HEK293 (cell line): ENCODE results near the gene HTR7.

ENCODE experiments used
- CTCF ChIA-PET: fragments of 350-600 bp; formaldehyde crosslinking; extraction: SDS; loops from one replicate; lab custom pipeline; 2021; ENCODE audit warnings: antibody characterized with exemption; lab: Yijun Ruan, JAX
- POLR2A ChIA-PET: fragments of 300-600 bp; formaldehyde crosslinking; extraction: SDS; loops from one replicate; lab custom pipeline; 2020; ENCODE audit warnings: antibody characterized with exemption, inconsistent platforms; lab: Yijun Ruan, JAX
- H3K27ac ChIP-seq: fragments of 200-500 bp; sonication (Bioruptor generic); 2 replicates; pipeline ENCODE4 v1.5.1; 2014; ENCODE audit warnings: low read depth, low read length, control low read depth, inconsistent platforms; ENCODE audit errors: extremely low read depth
- H3K36me3 ChIP-seq, 2 experiments: fragments of 200-500 bp in 1 of 2; sonication (Bioruptor generic) in 1 of 2; 1 replicate in 1 of 2; 2 replicates in 1 of 2; pipeline ENCODE4 v1.5.1; 2014 to 2017; ENCODE audit warnings: inconsistent platforms in 2 of 2, low read length in 2 of 2; ENCODE audit not compliant: control insufficient read depth in 2 of 2, insufficient read depth in 1 of 2
- H3K4me1 ChIP-seq: fragments of 200-500 bp; sonication (Bioruptor generic); 2 replicates; pipeline ENCODE4 v1.5.1; 2014; ENCODE audit warnings: mild to moderate bottlenecking, low read length, inconsistent platforms; ENCODE audit not compliant: control insufficient read depth, insufficient read depth
- H3K4me3 ChIP-seq: 2 replicates; pipeline ENCODE4 v1.5.1; 2011; ENCODE audit warnings: low read depth, mild to moderate bottlenecking, control low read depth, low read length, moderate library complexity
- H3K9me3 ChIP-seq: fragments of 200-500 bp; sonication (Bioruptor generic); 2 replicates; pipeline ENCODE4 v1.5.1; 2014; ENCODE audit warnings: low read depth, low read length, inconsistent platforms; ENCODE audit not compliant: control insufficient read depth, insufficient read depth
- GFI1B ChIP-seq: fragments of 450-650 bp; formaldehyde crosslinking; IDR thresholded peaks from 2 replicates; pipeline ENCODE4 v1.5.1; 2016; ENCODE audit warnings: missing biosample characterization, missing genetic modification characterization
- HOXC10 ChIP-seq: sonication (generic); formaldehyde crosslinking; IDR thresholded peaks from 2 replicates; pipeline ENCODE4 v1.8.1; 2023; ENCODE audit warnings: mild to moderate bottlenecking, missing genetic modification reagents
- HOXD13 ChIP-seq: sonication (generic); formaldehyde crosslinking; IDR thresholded peaks from 2 replicates; pipeline ENCODE4 v1.8.0; 2022; ENCODE audit warnings: missing genetic modification reagents, borderline replicate concordance
- KLF16 ChIP-seq: fragments of 450-650 bp; formaldehyde crosslinking; IDR thresholded peaks from 2 replicates; pipeline ENCODE4 v1.5.1; 2017; ENCODE audit warnings: missing biosample characterization, missing genetic modification characterization
- KLF9 ChIP-seq: fragments of 450-650 bp; formaldehyde crosslinking; IDR thresholded peaks from 2 replicates; pipeline ENCODE4 v1.5.1; 2016; ENCODE audit warnings: missing biosample characterization, missing genetic modification characterization, low read depth
- MEIS1 ChIP-seq: sonication (generic); formaldehyde crosslinking; IDR thresholded peaks from 2 replicates; pipeline ENCODE4 v1.8.1; 2022; ENCODE audit warnings: missing genetic modification reagents, mild to moderate bottlenecking, borderline replicate concordance
- MYNN ChIP-seq: fragments of 450-650 bp; formaldehyde crosslinking; IDR thresholded peaks from 2 replicates; pipeline ENCODE4 v1.5.1; 2016; ENCODE audit warnings: missing biosample characterization, missing genetic modification characterization, borderline replicate concordance
- SETDB1 ChIP-seq: IDR thresholded peaks from one replicate; pipeline ENCODE4 v1.6.1; 2017; ENCODE audit warnings: mild to moderate bottlenecking, low read length, moderate library complexity, mixed read lengths; ENCODE audit not compliant: insufficient read length
- YY1 ChIP-seq: fragments of 450-650 bp; formaldehyde crosslinking; IDR thresholded peaks from 2 replicates; pipeline ENCODE4 v1.5.1; 2018; ENCODE audit warnings: missing biosample characterization, missing genetic modification characterization
- ZBTB1 ChIP-seq: fragments of 450-650 bp; formaldehyde crosslinking; IDR thresholded peaks from 2 replicates; pipeline ENCODE4 v1.5.1; 2016; ENCODE audit warnings: missing biosample characterization, missing genetic modification characterization
- ZBTB20 ChIP-seq: fragments of 450-650 bp; formaldehyde crosslinking; IDR thresholded peaks from 2 replicates; pipeline ENCODE4 v1.5.1; 2016; ENCODE audit warnings: missing biosample characterization, missing genetic modification characterization
- ZBTB48 ChIP-seq: fragments of 450-650 bp; formaldehyde crosslinking; IDR thresholded peaks from 2 replicates; pipeline ENCODE4 v1.5.1; 2016; ENCODE audit warnings: missing biosample characterization, missing genetic modification characterization
- ZNF114 ChIP-seq: fragments of 450-650 bp; formaldehyde crosslinking; IDR thresholded peaks from 2 replicates; pipeline ENCODE4 v1.5.0; 2017; ENCODE audit warnings: missing biosample characterization, missing genetic modification characterization
- ZNF146 ChIP-seq: fragments of 450-650 bp; formaldehyde crosslinking; IDR thresholded peaks from 2 replicates; pipeline ENCODE4 v1.5.1; 2016; ENCODE audit warnings: missing biosample characterization, missing genetic modification characterization
- ZNF19 ChIP-seq: fragments of 450-650 bp; formaldehyde crosslinking; IDR thresholded peaks from 2 replicates; pipeline ENCODE4; 2016; ENCODE audit warnings: missing biosample characterization, missing genetic modification characterization, low read depth
- ZNF211 ChIP-seq: fragments of 450-650 bp; formaldehyde crosslinking; IDR thresholded peaks from 2 replicates; pipeline ENCODE4 v1.5.1; 2016; ENCODE audit warnings: low read depth, missing biosample characterization, missing genetic modification characterization
- ZNF221 ChIP-seq: fragments of 450-650 bp; formaldehyde crosslinking; IDR thresholded peaks from 2 replicates; pipeline ENCODE4 v1.5.1; 2017; ENCODE audit warnings: missing biosample characterization, missing genetic modification characterization, borderline replicate concordance
- ZNF324 ChIP-seq: fragments of 450-650 bp; formaldehyde crosslinking; IDR thresholded peaks from 2 replicates; pipeline ENCODE4 v1.5.1; 2016; ENCODE audit warnings: missing biosample characterization, missing genetic modification characterization
- ZNF341 ChIP-seq: fragments of 450-650 bp; formaldehyde crosslinking; IDR thresholded peaks from 2 replicates; pipeline ENCODE4; 2016; ENCODE audit warnings: low read depth, missing biosample characterization, missing genetic modification characterization
- ZNF514 ChIP-seq: fragments of 450-650 bp; formaldehyde crosslinking; IDR thresholded peaks from 2 replicates; pipeline ENCODE4 v1.5.1; 2016; ENCODE audit warnings: missing biosample characterization, missing genetic modification characterization
- ZNF654 ChIP-seq: fragments of 450-650 bp; formaldehyde crosslinking; IDR thresholded peaks from 2 replicates; pipeline ENCODE4 v1.5.1; 2016; ENCODE audit warnings: low read depth, missing biosample characterization, missing genetic modification characterization
- ZNF747 ChIP-seq: fragments of 450-650 bp; formaldehyde crosslinking; IDR thresholded peaks from 2 replicates; pipeline ENCODE4 v1.5.1; 2016; ENCODE audit warnings: missing biosample characterization, missing genetic modification characterization
- ZSCAN23 ChIP-seq: fragments of 450-650 bp; formaldehyde crosslinking; IDR thresholded peaks from 2 replicates; pipeline ENCODE4 v1.5.1; 2016; ENCODE audit warnings: missing biosample characterization, missing genetic modification characterization
- ZSCAN30 ChIP-seq: fragments of 450-650 bp; IDR thresholded peaks from 2 replicates; pipeline ENCODE4 v1.5.1; 2018; ENCODE audit warnings: missing biosample characterization, mild to moderate bottlenecking, missing genetic modification characterization, moderate library complexity
- TF ChIP-seq, protein P1 (sequence below): fragments of 450-650 bp; formaldehyde crosslinking; optimal IDR thresholded peaks from 2 replicates; pipeline ENCODE3; 2016; ENCODE audit warnings: missing biosample characterization, mild to moderate bottlenecking, missing genetic modification characterization
- TF ChIP-seq, protein P2 (sequence below): fragments of 450-650 bp; formaldehyde crosslinking; IDR thresholded peaks from 2 replicates; pipeline ENCODE4 v1.5.1; 2016; ENCODE audit warnings: missing biosample characterization, missing genetic modification characterization
- TF ChIP-seq, protein P3 (sequence below): fragments of 450-650 bp; formaldehyde crosslinking; IDR thresholded peaks from 2 replicates; pipeline ENCODE4 v1.5.1; 2016; ENCODE audit warnings: missing biosample characterization, missing genetic modification characterization

The HTR7 gene

DNA sequence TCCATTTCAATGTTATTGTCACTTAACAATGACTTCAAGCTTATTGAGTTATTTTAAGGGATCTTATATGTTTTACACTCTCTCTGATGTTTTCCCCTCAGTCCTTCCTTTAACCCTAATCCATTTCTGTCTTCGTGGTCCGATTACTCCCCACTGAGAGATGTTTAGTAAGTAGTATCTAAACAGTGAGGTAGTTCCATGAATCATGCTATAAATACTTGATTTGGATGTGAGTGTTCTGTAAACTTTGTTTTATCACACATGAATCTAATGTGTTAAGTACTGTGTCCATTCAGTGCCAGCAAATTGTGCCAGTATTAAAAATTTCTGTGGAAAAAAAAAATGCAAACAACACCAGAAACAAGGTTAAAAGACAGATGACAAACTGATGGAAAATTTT lies 32.5 kb upstream of the HTR7 start:
- Histone ChIP-seq H3K27ac (no peak overlapping the region), H3K9me3 (no peaks in the 10 kb centered on the region), H3K4me1 (no peaks in the 10 kb centered on the region), H3K4me3 (no peak overlapping the region), H3K36me3 (peaks cover 62 to 94% of the 10 kb centered on the region in 2 experiments)
- TF ChIP-seq, protein P1, sequence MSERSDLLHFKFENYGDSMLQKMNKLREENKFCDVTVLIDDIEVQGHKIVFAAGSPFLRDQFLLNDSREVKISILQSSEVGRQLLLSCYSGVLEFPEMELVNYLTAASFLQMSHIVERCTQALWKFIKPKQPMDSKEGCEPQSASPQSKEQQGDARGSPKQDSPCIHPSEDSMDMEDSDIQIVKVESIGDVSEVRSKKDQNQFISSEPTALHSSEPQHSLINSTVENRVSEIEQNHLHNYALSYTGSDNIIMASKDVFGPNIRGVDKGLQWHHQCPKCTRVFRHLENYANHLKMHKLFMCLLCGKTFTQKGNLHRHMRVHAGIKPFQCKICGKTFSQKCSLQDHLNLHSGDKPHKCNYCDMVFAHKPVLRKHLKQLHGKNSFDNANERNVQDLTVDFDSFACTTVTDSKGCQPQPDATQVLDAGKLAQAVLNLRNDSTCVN (tag by site-specific recombination) = no peak
- TF ChIP-seq SETDB1 = no peak
- no peak for TF ChIP-seq ZNF211 (tag by site-specific recombination)
- no peak for TF ChIP-seq ZBTB48 (tag by site-specific recombination)
- no peak for TF ChIP-seq YY1 (tag by site-specific recombination)
- no peak for TF ChIP-seq HOXC10 (CRISPR knock-in tag)
- no peak for TF ChIP-seq KLF9 (tag by site-specific recombination)
- TF ChIP-seq ZBTB1 (tag by site-specific recombination) = no peak
- TF ChIP-seq ZNF146 (tag by site-specific recombination) = no peak
- TF ChIP-seq ZNF19 = no peak
- no peak for TF ChIP-seq ZNF747 (tag by site-specific recombination)
- ChIA-PET CTCF (interaction anchor here (0.7 kb wide), 1 partner anchor 1627 kb away, joined by 3 read pairs; no protein-coding TSS in a partner anchor), POLR2A (no interaction called here)

DNA sequence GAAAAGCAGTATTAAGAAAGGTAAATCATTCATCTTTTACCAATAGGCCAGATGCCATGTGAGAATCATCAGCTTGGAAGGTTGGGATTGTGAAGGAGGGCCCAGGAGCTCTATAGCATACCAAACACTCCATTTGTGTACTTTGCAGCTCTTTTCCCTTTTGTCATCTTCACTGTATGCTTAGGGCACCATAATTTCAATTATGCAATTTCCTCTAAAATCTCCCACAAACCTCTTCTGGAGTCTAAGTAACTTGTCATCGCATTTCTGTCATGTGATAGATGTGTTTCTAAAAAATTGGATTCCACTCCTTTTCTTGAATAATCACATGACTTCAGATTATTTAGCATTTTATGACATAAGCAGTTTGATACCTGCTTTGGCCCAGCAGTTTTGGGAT lies 31.8 kb upstream of the HTR7 start:
- Histone ChIP-seq H3K9me3 (no peaks in the 10 kb centered on the region), H3K36me3 (peaks cover 64 to 97% of the 10 kb centered on the region in 2 experiments), H3K4me1 (no peaks in the 10 kb centered on the region), H3K4me3 (no peak overlapping the region), H3K27ac (no peak overlapping the region)
- ChIA-PET POLR2A (no interaction called here), CTCF (interaction anchor here (0.7 to 3.1 kb wide), 5 partner anchors 12 to 1628 kb away, joined by 3 to 9 read pairs (median 3); partner anchors contain the start of gene RPP30)
- TF ChIP-seq YY1 (tag by site-specific recombination) (no peak), ZNF514 (no peak), MEIS1 (CRISPR knock-in tag) (no peak), ZNF654 (tag by site-specific recombination) (no peak), ZNF114 (tag by site-specific recombination) (no peak), ZSCAN30 (no peak), ZNF341 (tag by site-specific recombination) (no peak), HOXD13 (CRISPR knock-in tag) (no peak), KLF16 (tag by site-specific recombination) (no peak), ZSCAN23 (tag by site-specific recombination) (no peak), ZNF221 (tag by site-specific recombination) (no peak)

DNA sequence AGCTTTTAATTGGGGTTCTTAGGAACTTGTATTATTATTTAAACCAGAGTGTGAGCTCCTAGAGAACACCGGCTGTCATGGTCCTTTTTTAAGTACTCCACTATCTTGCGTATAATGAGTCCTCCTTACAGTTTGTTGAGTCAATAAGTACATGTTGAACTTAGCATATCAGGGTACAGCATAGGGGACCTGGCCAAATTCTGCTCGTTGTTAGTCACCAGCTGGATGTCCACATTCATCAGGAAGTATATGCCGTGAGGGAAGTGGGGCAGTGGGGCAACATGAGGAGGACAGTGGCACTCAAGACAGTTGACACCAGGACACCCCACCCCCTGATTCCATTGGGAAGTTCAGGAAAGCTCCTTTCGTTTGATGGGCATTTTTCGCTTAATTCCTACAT lies 30.5 kb upstream of the HTR7 start:
- ChIA-PET POLR2A (no interaction called here), CTCF (interaction anchor here (0.6 to 3.1 kb wide), 6 partner anchors 9 to 1813 kb away, joined by 3 to 32 read pairs (median 4); partner anchors contain the start of gene RPP30)
- no peak overlapping the region for H3K4me3 ChIP-seq
- no peak overlapping the region for H3K27ac ChIP-seq
- peaks cover 60 to 94% of the 10 kb centered on the region in 2 experiments for H3K36me3 ChIP-seq
- no peaks in the 10 kb centered on the region for H3K9me3 ChIP-seq
- no peaks in the 10 kb centered on the region for H3K4me1 ChIP-seq
- TF ChIP-seq ZBTB1 (tag by site-specific recombination) = no peak
- no peak for TF ChIP-seq ZBTB20
- TF ChIP-seq GFI1B = no peak
- TF ChIP-seq ZNF324 = no peak
- TF ChIP-seq, protein P2, sequence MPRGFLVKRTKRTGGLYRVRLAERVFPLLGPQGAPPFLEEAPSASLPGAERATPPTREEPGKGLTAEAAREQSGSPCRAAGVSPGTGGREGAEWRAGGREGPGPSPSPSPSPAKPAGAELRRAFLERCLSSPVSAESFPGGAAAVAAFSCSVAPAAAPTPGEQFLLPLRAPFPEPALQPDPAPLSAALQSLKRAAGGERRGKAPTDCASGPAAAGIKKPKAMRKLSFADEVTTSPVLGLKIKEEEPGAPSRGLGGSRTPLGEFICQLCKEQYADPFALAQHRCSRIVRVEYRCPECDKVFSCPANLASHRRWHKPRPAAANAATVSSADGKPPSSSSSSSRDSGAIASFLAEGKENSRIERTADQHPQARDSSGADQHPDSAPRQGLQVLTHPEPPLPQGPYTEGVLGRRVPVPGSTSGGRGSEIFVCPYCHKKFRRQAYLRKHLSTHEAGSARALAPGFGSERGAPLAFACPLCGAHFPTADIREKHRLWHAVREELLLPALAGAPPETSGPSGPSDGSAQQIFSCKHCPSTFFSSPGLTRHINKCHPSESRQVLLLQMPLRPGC (tag by site-specific recombination) = no peak
- TF ChIP-seq, protein P1 (tag by site-specific recombination) = no peak
- no peak for TF ChIP-seq MYNN
- TF ChIP-seq, protein P3, sequence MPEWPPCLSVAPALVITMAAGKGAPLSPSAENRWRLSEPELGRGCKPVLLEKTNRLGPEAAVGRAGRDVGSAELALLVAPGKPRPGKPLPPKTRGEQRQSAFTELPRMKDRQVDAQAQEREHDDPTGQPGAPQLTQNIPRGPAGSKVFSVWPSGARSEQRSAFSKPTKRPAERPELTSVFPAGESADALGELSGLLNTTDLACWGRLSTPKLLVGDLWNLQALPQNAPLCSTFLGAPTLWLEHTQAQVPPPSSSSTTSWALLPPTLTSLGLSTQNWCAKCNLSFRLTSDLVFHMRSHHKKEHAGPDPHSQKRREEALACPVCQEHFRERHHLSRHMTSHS (tag by site-specific recombination) = no peak
